GM10266 (cell line): ENCODE data around the gene RUNX1.

Experiments used
- DNase-seq: peaks from one replicate; pipeline ENCODE4 v3.0.0; 2012; ENCODE audit errors: extremely low spot score
- TF ChIP-seq, protein P1 (sequence below): IDR thresholded peaks from 2 replicates; pipeline ENCODE4 v1.5.1; 2012; ENCODE audit warnings: mild to moderate bottlenecking, low read depth; ENCODE audit not compliant: control insufficient read depth, insufficient read depth; ENCODE audit errors: missing control alignments

The RUNX1 gene

DNA sequence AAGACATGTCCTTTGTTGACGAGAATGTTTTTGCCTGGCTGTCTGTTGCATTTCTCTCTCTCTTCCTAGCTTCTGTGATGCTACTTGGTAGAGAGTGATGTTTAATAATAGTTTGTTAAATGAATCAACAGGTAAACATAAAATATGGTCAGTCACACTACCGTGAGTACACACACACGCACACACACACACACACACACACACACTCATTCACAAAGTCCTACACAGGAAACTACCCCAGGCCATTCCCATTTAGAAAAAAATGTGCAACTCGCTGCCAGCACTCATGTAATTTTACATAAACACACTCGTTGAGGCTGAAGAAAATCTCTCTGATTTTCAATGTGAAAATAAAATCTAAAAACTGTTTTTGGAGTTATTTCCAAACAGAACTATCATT is 38.7 kb downstream of the RUNX1 start:
- DNase-seq: no peak
- TF ChIP-seq, protein P1, sequence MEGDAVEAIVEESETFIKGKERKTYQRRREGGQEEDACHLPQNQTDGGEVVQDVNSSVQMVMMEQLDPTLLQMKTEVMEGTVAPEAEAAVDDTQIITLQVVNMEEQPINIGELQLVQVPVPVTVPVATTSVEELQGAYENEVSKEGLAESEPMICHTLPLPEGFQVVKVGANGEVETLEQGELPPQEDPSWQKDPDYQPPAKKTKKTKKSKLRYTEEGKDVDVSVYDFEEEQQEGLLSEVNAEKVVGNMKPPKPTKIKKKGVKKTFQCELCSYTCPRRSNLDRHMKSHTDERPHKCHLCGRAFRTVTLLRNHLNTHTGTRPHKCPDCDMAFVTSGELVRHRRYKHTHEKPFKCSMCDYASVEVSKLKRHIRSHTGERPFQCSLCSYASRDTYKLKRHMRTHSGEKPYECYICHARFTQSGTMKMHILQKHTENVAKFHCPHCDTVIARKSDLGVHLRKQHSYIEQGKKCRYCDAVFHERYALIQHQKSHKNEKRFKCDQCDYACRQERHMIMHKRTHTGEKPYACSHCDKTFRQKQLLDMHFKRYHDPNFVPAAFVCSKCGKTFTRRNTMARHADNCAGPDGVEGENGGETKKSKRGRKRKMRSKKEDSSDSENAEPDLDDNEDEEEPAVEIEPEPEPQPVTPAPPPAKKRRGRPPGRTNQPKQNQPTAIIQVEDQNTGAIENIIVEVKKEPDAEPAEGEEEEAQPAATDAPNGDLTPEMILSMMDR: no peak

DNA sequence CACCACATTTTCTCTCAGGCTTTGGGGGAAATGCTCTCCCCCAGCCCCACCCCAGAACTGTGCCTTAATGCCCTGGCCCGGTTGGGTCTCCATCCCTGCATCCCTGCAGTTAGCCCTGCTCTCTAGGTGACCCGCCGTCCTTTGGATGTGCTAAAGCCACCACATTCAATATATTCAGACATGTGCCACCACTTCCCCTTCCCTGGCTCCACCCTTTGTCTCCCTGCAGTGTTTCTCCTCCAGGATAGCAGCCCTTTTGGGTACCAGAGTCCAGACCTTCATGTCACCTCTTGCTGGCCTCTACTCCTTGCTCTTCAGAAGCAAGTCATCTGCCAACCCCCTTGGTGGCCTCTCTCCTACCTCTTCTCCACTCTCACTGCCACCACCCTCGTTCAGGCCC is 41.8 kb downstream of the RUNX1 start:
- TF ChIP-seq, protein P1: no peak
- no peak for DNase-seq

DNA sequence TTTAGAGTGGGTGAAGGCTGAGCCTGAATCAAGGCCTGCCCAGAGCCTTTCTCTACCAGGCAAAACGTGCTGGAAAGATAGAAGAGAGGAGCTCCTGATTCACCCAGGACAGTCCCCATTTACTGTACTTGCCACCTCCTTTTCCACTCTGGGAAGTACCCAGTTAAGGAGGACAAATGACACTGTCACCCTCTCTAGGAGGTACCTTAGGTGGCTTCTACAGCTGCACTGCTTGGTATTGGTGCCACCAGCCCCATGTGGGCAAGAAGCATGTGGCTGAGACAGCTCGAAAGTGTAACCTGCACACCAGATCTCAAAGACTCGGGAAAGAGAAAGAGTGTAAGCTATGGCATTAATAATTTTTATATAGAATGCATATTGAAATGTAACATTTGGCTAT is 42.3 kb downstream of the RUNX1 start:
- no peak for DNase-seq
- TF ChIP-seq, protein P1: no peak

DNA sequence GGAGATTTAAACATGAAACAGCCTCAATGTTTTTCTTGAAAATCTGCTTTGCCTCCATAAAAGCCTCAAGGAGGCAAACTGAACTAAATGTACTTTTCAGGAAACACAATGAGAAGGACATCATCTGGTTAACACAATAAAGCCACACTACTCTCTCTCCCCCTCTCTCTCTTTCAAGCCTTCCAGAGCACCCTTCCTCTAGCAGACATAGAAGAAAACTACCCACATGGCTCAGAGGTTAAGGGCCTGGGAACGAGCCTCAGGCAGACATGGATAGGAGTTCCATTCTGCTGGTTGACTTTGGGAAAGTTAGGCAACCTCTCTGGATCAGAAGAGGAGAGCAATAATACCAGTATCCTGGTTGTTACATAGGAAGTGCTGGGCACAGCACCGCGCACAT is 42.9 kb downstream of the RUNX1 start:
- TF ChIP-seq, protein P1: no peak

DNA sequence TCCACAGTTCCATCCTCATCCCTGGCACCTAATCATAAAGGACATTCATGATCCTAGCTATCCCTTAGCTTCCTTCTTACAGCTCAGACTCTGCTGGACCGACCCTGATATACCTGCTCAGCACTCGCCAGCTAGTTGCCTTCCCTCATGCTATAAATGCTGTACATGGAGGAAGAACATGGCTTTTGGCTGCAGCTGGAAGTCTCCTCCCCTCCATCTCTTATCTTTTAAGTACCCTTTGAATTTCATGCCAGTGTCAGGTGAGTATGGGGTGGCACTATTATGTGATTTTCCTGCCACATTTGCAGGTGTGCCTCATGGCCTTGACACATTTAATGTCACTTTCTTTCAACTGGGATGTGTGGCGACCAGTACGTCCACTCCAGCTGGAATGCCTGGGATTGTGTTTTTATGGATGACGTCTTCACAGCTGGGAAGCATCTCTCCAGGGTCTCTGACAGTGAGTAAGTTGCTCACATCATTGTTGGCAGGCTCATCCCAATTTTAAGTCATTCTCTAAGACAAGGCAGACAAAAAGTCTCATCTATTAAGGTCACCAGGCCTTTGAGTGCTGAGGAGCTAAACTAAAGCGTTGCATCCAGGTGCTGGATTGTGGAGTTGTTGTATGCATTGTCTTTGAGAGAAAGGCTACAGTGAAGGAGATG is 43.4 kb downstream of the RUNX1 start:
- DNase-seq: no peak
- TF ChIP-seq, protein P1: no peak

More for the DNA sequence above, 42.9 kb downstream of the RUNX1 start:
- no peak for DNase-seq

DNA sequence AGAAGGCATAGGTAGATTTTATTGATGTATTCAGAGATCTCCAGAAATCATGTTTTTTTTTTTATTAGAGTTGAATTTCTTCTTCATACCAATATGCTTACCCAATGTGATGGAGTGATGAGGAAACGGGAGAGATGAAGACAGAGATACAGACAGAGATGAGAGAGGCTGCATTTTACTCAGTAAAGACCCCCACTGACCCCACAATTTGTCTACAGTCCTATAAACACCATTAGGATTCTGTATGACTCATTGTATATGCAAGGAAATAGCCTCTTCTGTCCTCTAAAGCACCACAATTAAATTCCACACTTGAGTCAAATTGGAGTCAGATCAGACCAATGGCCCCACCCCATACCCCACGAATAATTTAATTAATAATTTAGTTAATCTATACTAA is 44.0 kb downstream of the RUNX1 start:
- TF ChIP-seq, protein P1: no peak
- DNase-seq: no peak

DNA sequence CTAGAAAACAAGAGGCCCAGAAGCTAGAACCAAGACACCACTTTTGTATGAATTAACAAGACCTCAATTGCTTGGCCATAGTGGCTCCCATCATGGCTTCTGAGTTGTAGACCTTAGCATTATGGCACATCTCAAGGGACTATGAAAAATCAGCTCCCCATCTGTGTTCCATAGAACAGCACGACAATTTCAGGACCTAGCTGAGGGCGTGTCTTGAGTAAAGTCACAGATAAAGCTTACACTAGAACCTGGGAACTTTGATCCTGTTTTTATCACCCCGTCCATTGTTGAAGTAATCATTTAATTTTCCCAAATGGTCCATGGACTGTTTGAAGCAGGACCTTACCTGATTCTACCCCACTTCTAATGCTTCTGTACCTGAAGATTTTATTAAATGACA is 44.8 kb downstream of the RUNX1 start:
- TF ChIP-seq, protein P1: no peak
- DNase-seq: no peak
